ENCODE measurements around the gene CLINT1. TPM values are rescaled to one million over a fixed set of nuclear protein-coding genes. Genes with fewer than 3 reads are reported as not detected.

CLINT1 gene
- total RNA-seq, 4 donors from 2014 or later: 77.4 to 124 (median 85.5) TPM

DNA sequence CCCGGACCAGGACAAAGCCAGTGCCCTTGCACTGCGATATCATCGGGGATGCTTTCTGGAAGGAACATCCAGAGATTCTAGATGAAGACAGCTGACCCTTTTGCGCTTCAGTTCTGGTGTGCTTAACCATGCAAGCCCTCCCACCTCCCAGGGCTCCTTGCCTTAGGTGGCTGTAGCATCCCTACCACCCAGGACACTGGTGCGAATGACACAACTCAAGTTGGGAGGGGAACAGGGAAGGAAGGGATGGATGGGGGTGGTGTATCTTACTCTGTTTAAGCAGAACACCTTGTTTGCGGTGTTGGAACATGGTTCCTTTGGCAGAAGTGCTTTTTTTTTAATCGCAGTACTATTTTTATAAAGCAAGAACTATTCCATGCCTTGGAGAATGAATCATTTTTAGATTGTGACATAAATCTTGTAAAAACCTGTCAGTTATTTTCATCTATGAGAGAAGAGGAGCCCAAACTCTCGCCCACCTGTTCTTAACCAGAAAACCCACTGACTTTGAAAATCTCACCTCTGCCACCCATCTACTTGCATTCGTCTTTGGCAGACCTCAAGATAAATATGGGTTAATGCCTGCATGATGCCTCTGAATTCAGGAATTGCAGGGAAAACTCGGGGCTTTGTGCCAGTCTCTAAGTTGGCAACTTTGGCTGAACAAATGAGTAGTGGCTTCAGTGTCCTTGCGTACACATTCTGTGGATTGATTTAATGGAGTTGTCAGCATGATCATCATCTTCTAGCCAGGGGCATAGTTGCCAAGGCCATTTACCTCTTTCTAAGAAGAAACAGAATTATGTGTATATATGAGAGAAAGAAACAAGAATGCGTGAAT, 119.3 kb downstream of the CLINT1 start:
- no peak for TF ChIP-seq POLR2A (IDR thresholded peaks at IDR 0.05)
- no peak for TF ChIP-seq CTCF (IDR thresholded peaks at IDR 0.05 in 4 of 5, conservative IDR thresholded peaks at IDR 0.05 in 1 of 5)
- Histone ChIP-seq H3K27me3 (no peaks in the 10 kb centered on the region), H3K9me3 (no peaks in the 10 kb centered on the region), H3K27ac (no peak overlapping the region), H3K4me1 (peaks cover 3 to 5% of the 10 kb centered on the region in 2 donors), H3K4me3 (no peak overlapping the region), H3K36me3 (peaks cover 0 to 33% of the 10 kb centered on the region in 2 donors)
- intact Hi-C loops (cut with DNase I; ENCODE audit: low total_unique reads): loop anchor here (5.0 to 10.0 kb wide), 3 partner anchors 305 to 595 kb away; partner anchors contain the start of gene MED7
- ATAC-seq: no peak
- no peak for DNase-seq
- in situ Hi-C loops (cut with MboI; ENCODE audit: low sequenced_read_pairs in 4 of 4): loop anchor here in 3 of 4 donors (10.0 to 25.0 kb wide), 2 partner anchors 595 to 602 kb away; partner anchors contain the start of gene MED7 (in 3 of the 3)

DNA sequence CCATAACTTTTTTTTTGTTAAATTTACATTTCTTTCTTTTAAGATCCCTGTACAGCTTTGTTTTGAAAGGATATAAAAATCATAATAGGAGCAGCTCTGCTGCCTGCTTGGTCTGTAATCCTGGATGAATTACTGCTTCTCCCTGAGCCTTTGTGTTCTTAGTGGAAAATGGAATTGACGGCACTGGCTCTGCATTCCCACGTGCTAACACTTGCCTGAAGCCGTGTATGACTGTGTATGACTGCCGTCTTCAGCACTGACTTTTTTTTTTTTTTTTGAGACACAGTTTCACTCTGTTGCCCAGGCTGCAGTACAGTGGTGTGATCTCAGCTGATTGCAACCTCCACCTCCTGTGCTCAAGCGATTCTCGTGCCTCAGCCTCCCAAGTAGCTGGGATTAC, 123.0 kb downstream of the CLINT1 start:
- no peak for TF ChIP-seq POLR2A (IDR thresholded peaks at IDR 0.05)
- no peak for TF ChIP-seq CTCF (IDR thresholded peaks at IDR 0.05 in 4 of 5, conservative IDR thresholded peaks at IDR 0.05 in 1 of 5)
- no peak overlapping the region for H3K4me3 ChIP-seq
- no peak for ATAC-seq
- H3K27me3 ChIP-seq: no peaks in the 10 kb centered on the region
- no peaks in the 10 kb centered on the region for H3K9me3 ChIP-seq
- H3K27ac ChIP-seq: no peak overlapping the region
- peaks cover 0 to 3% of the 10 kb centered on the region in 2 donors for H3K4me1 ChIP-seq
- peaks cover 0 to 48% of the 10 kb centered on the region in 2 donors for H3K36me3 ChIP-seq
- no peak for DNase-seq
- in situ Hi-C loops (cut with MboI; ENCODE audit: low sequenced_read_pairs in 4 of 4): loop anchor here in 3 of 4 donors (10.0 to 25.0 kb wide), 2 partner anchors 591 to 599 kb away; partner anchors contain the start of gene MED7 (in 3 of the 3)
- intact Hi-C loops (cut with DNase I; ENCODE audit: low total_unique reads): no loop called here

Other genes starting within 250 kb of the CLINT1 start
- gene SOX30, start 206.7 kb downstream of the CLINT1 start, total RNA-seq: not detected
- not detected for gene C5orf52, start 187.6 kb downstream of the CLINT1 start, total RNA-seq
- gene THG1L, start 127.7 kb downstream of the CLINT1 start, total RNA-seq: 1 to 10 TPM; 3.5 to 9.7 (median 6.6) TPM
- gene LSM11, start 115.4 kb downstream of the CLINT1 start, total RNA-seq: 1 to 10 TPM in 3 of 4 donors, under 1 TPM in 1; 0.95 to 1.9 (median 1.2) TPM

Measured in gastrocnemius medialis (tissue), 4 donors.